Stimulated activated naive B cell treated with anti-CD40 and anti-IgM and Interleukin-4, amounts not matched to agents 10 μg/mL and 1 μg/mL and 100 μg/mL, for 72 hours (primary cell): ENCODE measurements around the gene MGAT4C.

Experiments used
- ATAC-seq, 2 donors: fragments of 150-1000 bp; cut with Tn5 transposase; replicated peaks; 2 replicates each; pipeline ENCODE4 v1.10.0; 2021; ENCODE audit warnings: moderate library complexity in 1 of 2
- DNase-seq: peaks from one replicate; pipeline ENCODE4 v3.0.0; 2021
- H3K27ac Mint-ChIP-seq: one replicate; pipeline ENCODE4 v1.8.0; 2022; ENCODE audit warnings: mild to moderate bottlenecking, mixed read lengths
- H3K27me3 Mint-ChIP-seq, 2 donors: one replicate each; pipeline ENCODE4 v1.8.0; 2022; ENCODE audit warnings: mixed read lengths in 2 of 2
- H3K36me3 Mint-ChIP-seq, 2 donors: one replicate each; pipeline ENCODE4 v1.8.0; 2022; ENCODE audit warnings: mixed read lengths in 2 of 2, mild to moderate bottlenecking in 1 of 2
- H3K4me1 Mint-ChIP-seq, 2 donors: one replicate each; pipeline ENCODE4 v1.8.0; 2022; ENCODE audit warnings: mixed read lengths in 2 of 2, mild to moderate bottlenecking in 1 of 2
- H3K4me3 Mint-ChIP-seq, 2 donors: one replicate each; pipeline ENCODE4 v1.8.0; 2022; ENCODE audit warnings: mild to moderate bottlenecking in 2 of 2, mixed read lengths in 2 of 2, moderate library complexity in 1 of 2
- H3K9me3 Mint-ChIP-seq, 2 donors: one replicate each; pipeline ENCODE4 v1.8.0; 2022; ENCODE audit warnings: mixed read lengths in 2 of 2, mild to moderate bottlenecking in 1 of 2

The MGAT4C gene

GRCh38 chr12:86193931-86194330 is 62.3 kb downstream of the MGAT4C start:
- Mint-ChIP-seq H3K9me3 (no peaks in the 10 kb centered on the region), H3K27me3 (no peaks in the 10 kb centered on the region), H3K27ac (no peak overlapping the region), H3K4me1 (no peaks in the 10 kb centered on the region), H3K36me3 (no peaks in the 10 kb centered on the region), H3K4me3 (no peak overlapping the region)
- ATAC-seq = no peak
- no peak for DNase-seq

DNA sequence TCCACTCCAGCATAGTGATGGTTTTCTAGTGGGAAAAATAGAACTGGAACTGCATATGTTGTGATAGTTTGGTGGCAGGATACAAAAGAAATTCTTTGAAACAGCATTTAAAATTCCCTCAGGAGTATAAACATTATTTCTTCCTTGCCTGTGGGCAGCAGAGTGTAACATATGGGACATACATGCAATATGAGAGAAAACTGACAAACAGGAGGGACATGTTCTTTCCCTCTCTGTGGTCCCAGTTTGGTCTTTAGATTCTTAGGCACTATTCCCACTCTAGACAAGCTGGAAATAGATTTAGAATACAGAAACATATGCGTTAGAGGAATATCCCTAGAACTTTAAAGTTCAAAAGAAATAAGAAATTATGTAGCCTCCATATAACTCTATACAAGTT is 68.0 kb downstream of the MGAT4C start:
- ATAC-seq (no peak), DNase-seq (no peak)
- Mint-ChIP-seq H3K27me3 (no peaks in the 10 kb centered on the region), H3K36me3 (no peaks in the 10 kb centered on the region), H3K4me3 (no peak overlapping the region), H3K4me1 (no peaks in the 10 kb centered on the region), H3K27ac (no peak overlapping the region), H3K9me3 (no peaks in the 10 kb centered on the region)

DNA sequence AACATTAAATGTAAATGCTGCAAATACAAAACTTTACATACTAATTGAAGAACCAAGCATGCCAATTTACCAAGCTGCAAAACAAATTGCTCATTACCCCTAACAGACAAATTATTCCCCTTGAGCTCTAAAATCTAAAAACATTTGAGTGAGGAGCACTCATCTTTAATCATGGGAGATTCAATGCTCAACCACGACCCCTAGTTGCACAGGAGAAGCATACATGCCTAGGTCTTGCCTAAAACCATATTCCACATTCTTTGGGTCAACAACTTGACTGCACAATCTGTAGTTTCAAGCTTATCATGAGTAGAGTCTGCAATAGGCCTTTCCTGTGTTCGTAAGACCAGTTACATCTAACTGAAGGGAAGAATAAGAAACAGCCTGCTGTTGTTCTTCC is 69.7 kb downstream of the MGAT4C start:
- H3K36me3 Mint-ChIP-seq = no peaks in the 10 kb centered on the region
- H3K27ac Mint-ChIP-seq = no peak overlapping the region
- ATAC-seq (no peak), DNase-seq (no peak)
- no peaks in the 10 kb centered on the region for H3K9me3 Mint-ChIP-seq
- no peak overlapping the region for H3K4me3 Mint-ChIP-seq
- no peaks in the 10 kb centered on the region for H3K27me3 Mint-ChIP-seq
- no peaks in the 10 kb centered on the region for H3K4me1 Mint-ChIP-seq

- no peaks in the 10 kb centered on the region for H3K27me3 Mint-ChIP-seq
- ATAC-seq = no peak
- DNase-seq = no peak
- H3K9me3 Mint-ChIP-seq = peaks cover 6 to 7% of the 10 kb centered on the region in 2 donors
- H3K36me3 Mint-ChIP-seq = no peaks in the 10 kb centered on the region
- no peak overlapping the region for H3K27ac Mint-ChIP-seq
- H3K4me3 Mint-ChIP-seq = no peak overlapping the region
- no peaks in the 10 kb centered on the region for H3K4me1 Mint-ChIP-seq
Measured at GRCh38 chr12:86179855-86180254, 76.3 kb downstream of the MGAT4C start.

GRCh38 chr12:86174188-86174587 is 82.0 kb downstream of the MGAT4C start:
- Mint-ChIP-seq H3K4me1 (no peaks in the 10 kb centered on the region), H3K4me3 (no peak overlapping the region), H3K27me3 (no peaks in the 10 kb centered on the region), H3K9me3 (peaks cover 0 to 2% of the 10 kb centered on the region in 2 donors), H3K27ac (no peak overlapping the region), H3K36me3 (no peaks in the 10 kb centered on the region)
- DNase-seq (no peak), ATAC-seq (no peak)

DNA sequence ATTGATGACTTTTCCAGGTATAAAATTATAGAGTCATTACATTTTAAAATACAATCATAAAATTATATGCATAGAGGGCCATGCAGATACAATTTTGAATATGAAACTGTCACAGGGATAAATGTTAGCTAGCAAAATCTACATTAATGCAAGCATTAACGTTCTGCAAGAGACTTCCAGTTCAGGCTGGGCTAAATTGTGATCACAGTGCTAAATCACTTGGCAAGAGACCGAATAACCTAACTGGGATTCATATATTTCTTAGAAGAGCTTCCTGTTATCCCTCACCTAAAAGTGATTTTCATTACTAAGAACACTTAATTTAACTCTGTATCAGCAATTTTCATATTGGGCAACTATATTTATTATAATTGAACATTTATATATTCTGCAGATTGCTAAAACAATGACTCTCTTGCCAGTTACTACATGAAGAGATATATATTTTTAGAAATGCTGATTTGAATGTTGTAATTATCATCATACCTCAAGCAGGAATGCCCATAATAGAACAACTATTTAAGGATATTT is 83.2 kb downstream of the MGAT4C start:
- H3K27ac Mint-ChIP-seq = no peak overlapping the region
- peaks cover 0 to 2% of the 10 kb centered on the region in 2 donors for H3K9me3 Mint-ChIP-seq
- DNase-seq (no peak), ATAC-seq (no peak)
- no peaks in the 10 kb centered on the region for H3K36me3 Mint-ChIP-seq
- no peak overlapping the region for H3K4me3 Mint-ChIP-seq
- no peaks in the 10 kb centered on the region for H3K27me3 Mint-ChIP-seq
- no peaks in the 10 kb centered on the region for H3K4me1 Mint-ChIP-seq

DNA sequence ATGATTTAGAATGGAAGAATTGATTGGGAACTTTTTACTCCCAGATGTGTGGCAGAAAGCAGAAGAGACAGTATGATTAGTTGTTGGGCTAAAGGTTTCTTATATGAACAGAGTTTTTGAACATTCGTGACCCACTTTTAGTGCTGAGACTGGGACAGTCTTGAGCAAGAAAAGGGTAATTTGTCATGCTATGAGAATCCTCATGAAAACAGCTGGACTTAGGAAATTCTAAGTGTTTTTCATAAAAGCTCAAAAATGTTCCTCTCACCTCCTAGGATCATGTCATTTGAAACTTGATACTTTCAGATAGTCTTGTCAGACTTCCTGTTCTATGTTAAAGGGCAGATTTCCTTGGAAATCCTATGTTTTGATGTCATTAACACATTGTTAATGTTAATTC is 86.1 kb downstream of the MGAT4C start:
- Mint-ChIP-seq H3K4me1 (no peaks in the 10 kb centered on the region), H3K9me3 (no peaks in the 10 kb centered on the region), H3K36me3 (no peaks in the 10 kb centered on the region), H3K27ac (no peak overlapping the region), H3K4me3 (no peak overlapping the region), H3K27me3 (no peaks in the 10 kb centered on the region)
- no peak for ATAC-seq
- no peak for DNase-seq

GRCh38 chr12:86158956-86159355 is 97.2 kb downstream of the MGAT4C start:
- ATAC-seq (no peak), DNase-seq (no peak)
- Mint-ChIP-seq H3K27me3 (no peaks in the 10 kb centered on the region), H3K36me3 (no peaks in the 10 kb centered on the region), H3K4me1 (no peaks in the 10 kb centered on the region), H3K9me3 (no peaks in the 10 kb centered on the region), H3K4me3 (no peak overlapping the region), H3K27ac (no peak overlapping the region)

GRCh38 chr12:86154620-86155019 is 101.6 kb downstream of the MGAT4C start:
- Mint-ChIP-seq H3K27me3 (no peaks in the 10 kb centered on the region), H3K9me3 (no peaks in the 10 kb centered on the region), H3K27ac (no peak overlapping the region), H3K36me3 (no peaks in the 10 kb centered on the region), H3K4me1 (no peaks in the 10 kb centered on the region), H3K4me3 (no peak overlapping the region)
- no peak for ATAC-seq
- no peak for DNase-seq

GRCh38 chr12:86148612-86149011 is 107.6 kb downstream of the MGAT4C start:
- Mint-ChIP-seq H3K27me3 (no peaks in the 10 kb centered on the region), H3K4me1 (no peaks in the 10 kb centered on the region), H3K27ac (no peak overlapping the region), H3K4me3 (no peak overlapping the region), H3K9me3 (no peaks in the 10 kb centered on the region), H3K36me3 (no peaks in the 10 kb centered on the region)
- ATAC-seq (no peak), DNase-seq (no peak)

GRCh38 chr12:86148071-86148470 is 108.1 kb downstream of the MGAT4C start:
- Mint-ChIP-seq H3K36me3 (no peaks in the 10 kb centered on the region), H3K4me3 (no peak overlapping the region), H3K27me3 (no peaks in the 10 kb centered on the region), H3K4me1 (no peaks in the 10 kb centered on the region), H3K9me3 (no peaks in the 10 kb centered on the region), H3K27ac (no peak overlapping the region)
- ATAC-seq (no peak), DNase-seq (no peak)

DNA sequence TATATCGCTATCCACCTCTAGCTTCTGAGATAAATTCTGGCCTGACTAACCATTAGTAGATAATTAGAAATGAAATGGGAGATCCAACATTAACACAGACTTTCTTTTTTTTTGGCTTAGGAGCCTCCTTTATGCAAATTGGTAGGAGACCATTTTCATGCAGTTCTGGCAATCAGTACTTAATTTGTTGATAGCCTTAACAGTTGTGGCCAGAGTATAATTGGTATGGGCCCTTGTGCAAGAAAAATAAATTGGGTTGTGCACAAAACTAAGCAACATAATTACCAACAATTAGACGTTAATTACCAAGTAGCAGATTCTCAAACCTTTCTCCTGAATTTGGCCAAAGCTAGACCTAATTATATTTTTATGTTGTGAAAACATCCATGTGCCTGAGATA is 111.0 kb downstream of the MGAT4C start:
- Mint-ChIP-seq H3K9me3 (no peaks in the 10 kb centered on the region), H3K27ac (no peak overlapping the region), H3K4me3 (no peak overlapping the region), H3K4me1 (no peaks in the 10 kb centered on the region), H3K36me3 (no peaks in the 10 kb centered on the region), H3K27me3 (no peaks in the 10 kb centered on the region)
- DNase-seq = no peak
- no peak for ATAC-seq

DNA sequence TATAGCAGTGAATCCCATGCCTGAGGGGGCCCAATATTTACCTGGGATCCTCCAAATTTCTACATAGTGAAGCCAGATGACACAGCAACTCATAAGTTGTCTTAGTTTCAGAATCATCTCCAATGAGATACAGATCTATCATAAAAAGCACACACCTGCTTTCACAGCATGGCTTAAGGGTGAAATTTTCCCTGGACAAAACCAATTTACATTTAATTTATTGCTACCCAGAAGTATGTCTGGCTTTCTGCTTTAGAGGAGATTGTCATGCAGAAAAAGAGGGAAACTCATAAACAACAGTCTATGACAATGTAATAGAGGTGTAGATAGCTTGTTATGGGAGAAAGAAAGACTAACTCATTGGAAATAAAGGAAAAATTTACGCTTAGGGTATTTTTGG is 113.0 kb downstream of the MGAT4C start:
- ATAC-seq = no peak
- no peak for DNase-seq
- H3K27me3 Mint-ChIP-seq = no peaks in the 10 kb centered on the region
- H3K27ac Mint-ChIP-seq = no peak overlapping the region
- H3K36me3 Mint-ChIP-seq = no peaks in the 10 kb centered on the region
- H3K4me1 Mint-ChIP-seq = no peaks in the 10 kb centered on the region
- no peak overlapping the region for H3K4me3 Mint-ChIP-seq
- H3K9me3 Mint-ChIP-seq = peaks cover 0 to under 1% of the 10 kb centered on the region in 2 donors

GRCh38 chr12:86139671-86140070 is 116.5 kb downstream of the MGAT4C start:
- ATAC-seq (no peak), DNase-seq (no peak)
- H3K9me3 Mint-ChIP-seq = peaks cover 0 to 2% of the 10 kb centered on the region in 2 donors
- no peaks in the 10 kb centered on the region for H3K4me1 Mint-ChIP-seq
- no peak overlapping the region for H3K4me3 Mint-ChIP-seq
- no peaks in the 10 kb centered on the region for H3K27me3 Mint-ChIP-seq
- H3K27ac Mint-ChIP-seq = no peak overlapping the region
- H3K36me3 Mint-ChIP-seq = no peaks in the 10 kb centered on the region

DNA sequence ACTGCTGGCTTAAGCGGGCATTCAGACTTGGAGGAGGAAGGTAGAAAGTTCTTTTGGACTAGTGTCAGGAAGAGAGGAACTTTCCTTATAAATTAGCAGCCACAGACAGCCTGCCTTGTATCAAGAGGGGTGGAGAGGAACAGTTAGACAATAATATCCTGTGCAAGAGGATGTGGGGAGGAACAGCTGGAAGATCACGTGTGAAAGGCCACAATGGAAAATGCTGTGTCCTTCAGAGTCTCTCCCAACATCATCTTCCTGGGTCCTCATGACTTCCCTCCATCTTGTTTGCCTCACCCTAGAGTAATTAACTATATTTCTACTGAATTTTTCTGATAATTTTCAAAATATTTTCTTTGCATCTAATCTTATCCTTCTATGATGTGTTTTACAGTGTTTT is 117.4 kb downstream of the MGAT4C start:
- H3K4me1 Mint-ChIP-seq = no peaks in the 10 kb centered on the region
- H3K9me3 Mint-ChIP-seq = peaks cover 0 to 2% of the 10 kb centered on the region in 2 donors
- no peak overlapping the region for H3K4me3 Mint-ChIP-seq
- H3K27ac Mint-ChIP-seq = no peak overlapping the region
- no peak for ATAC-seq
- no peaks in the 10 kb centered on the region for H3K36me3 Mint-ChIP-seq
- H3K27me3 Mint-ChIP-seq = no peaks in the 10 kb centered on the region
- DNase-seq = no peak

GRCh38 chr12:86137936-86138335 is 118.3 kb downstream of the MGAT4C start:
- no peaks in the 10 kb centered on the region for H3K36me3 Mint-ChIP-seq
- DNase-seq (no peak), ATAC-seq (no peak)
- H3K4me3 Mint-ChIP-seq = no peak overlapping the region
- H3K27me3 Mint-ChIP-seq = no peaks in the 10 kb centered on the region
- peaks cover 0 to 2% of the 10 kb centered on the region in 2 donors for H3K9me3 Mint-ChIP-seq
- H3K4me1 Mint-ChIP-seq = no peaks in the 10 kb centered on the region
- H3K27ac Mint-ChIP-seq = no peak overlapping the region
